ENCODE results near the gene PPP1R3F.

Gene PPP1R3F

GRCh38 chrX:49269767-49270248 lies at the start of gene PPP1R3F:
Gene PPP1R3F, plus strand, starts transcription at chrX:49269793. Its CDS starts 77 bp downstream, at chrX:49269870.
- DNase-seq: no peak

GRCh38 chrX:49220100-49220499 lies 49.5 kb upstream of the PPP1R3F start:
- DNase-seq: no peak

- no peak for DNase-seq
These were observed 47.7 kb upstream of the PPP1R3F start for GRCh38 chrX:49221868-49222267.

GRCh38 chrX:49225858-49226257 lies 43.7 kb upstream of the PPP1R3F start:
- no peak for DNase-seq

GRCh38 chrX:49226946-49227345 lies 42.6 kb upstream of the PPP1R3F start:
- no peak for DNase-seq

- no peak for DNase-seq
These were observed 41.9 kb upstream of the PPP1R3F start for GRCh38 chrX:49227726-49228125.

GRCh38 chrX:49228185-49228584 lies 41.4 kb upstream of the PPP1R3F start:
- no peak for DNase-seq

- DNase-seq: no peak
These were observed 38.9 kb upstream of the PPP1R3F start for GRCh38 chrX:49230500-49231232.

GRCh38 chrX:49231333-49232000 lies 38.1 kb upstream of the PPP1R3F start:
- DNase-seq: no peak

- DNase-seq: no peak
These were observed 37.1 kb upstream of the PPP1R3F start for GRCh38 chrX:49232525-49232924.

GRCh38 chrX:49233176-49233575 lies 36.4 kb upstream of the PPP1R3F start, which contains the start of gene CACNA1F:
Gene CACNA1F, minus strand, starts transcription at chrX:49233340. Its CDS starts 31 bp downstream, at chrX:49233309.
- no peak for DNase-seq

GRCh38 chrX:49233887-49234555 lies 35.6 kb upstream of the PPP1R3F start:
- DNase-seq: no peak

GRCh38 chrX:49237060-49237459 lies 32.5 kb upstream of the PPP1R3F start:
- DNase-seq: peak; percentile 10

GRCh38 chrX:49238735-49239134 lies 30.9 kb upstream of the PPP1R3F start:
- no peak for DNase-seq

- DNase-seq: no peak
These were observed 27.0 kb upstream of the PPP1R3F start for GRCh38 chrX:49242545-49243066.

GRCh38 chrX:49243166-49243565 lies 26.4 kb upstream of the PPP1R3F start:
- peak; percentile 2 for DNase-seq

GRCh38 chrX:49244207-49244606 lies 25.4 kb upstream of the PPP1R3F start:
- DNase-seq: no peak

GRCh38 chrX:49246541-49246940 lies 23.1 kb upstream of the PPP1R3F start:
- DNase-seq: no peak

GRCh38 chrX:49247346-49247745 lies 22.2 kb upstream of the PPP1R3F start:
- DNase-seq: no peak

- no peak for DNase-seq
These were observed 21.4 kb upstream of the PPP1R3F start for GRCh38 chrX:49247916-49248811.

- DNase-seq: no peak
These were observed 20.5 kb upstream of the PPP1R3F start for GRCh38 chrX:49249071-49249470.

GRCh38 chrX:49249616-49250015 lies 20.0 kb upstream of the PPP1R3F start:
- DNase-seq: no peak

Data from right hindlimb (tissue), 1 donor.